Activated CD4-positive, alpha-beta T cell treated with anti-CD3 and anti-CD28 coated beads, Interleukin-2, amount 50 U/mL, for 48 hours (primary cell): ENCODE measurements around the gene EHD4.

ENCODE experiments used
- DNase-seq, 2 experiments: peaks; one replicate each; pipeline ENCODE4 v3.0.0-alpha.2; 2020

Gene EHD4

DNA sequence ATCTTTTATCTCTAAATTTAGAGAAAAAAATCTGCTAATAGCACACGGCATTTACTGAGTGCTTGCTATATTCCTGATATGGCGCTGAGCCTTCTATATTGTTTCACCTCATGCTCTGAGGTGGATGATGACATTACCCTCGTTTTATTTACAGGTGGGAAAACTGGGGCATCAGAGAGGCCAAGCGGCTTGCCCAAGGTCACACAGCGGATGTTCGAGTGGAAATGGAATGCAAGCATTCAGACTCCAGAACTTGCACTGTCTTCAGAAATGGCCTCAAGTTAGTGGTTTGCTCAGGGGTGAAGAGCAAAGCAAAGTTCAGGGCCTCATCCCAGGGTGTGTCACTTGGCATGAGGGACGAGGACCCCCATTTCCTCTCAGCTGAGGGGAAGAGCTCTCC, 17.3 kb downstream of the EHD4 start:
- DNase-seq: no peak

DNA sequence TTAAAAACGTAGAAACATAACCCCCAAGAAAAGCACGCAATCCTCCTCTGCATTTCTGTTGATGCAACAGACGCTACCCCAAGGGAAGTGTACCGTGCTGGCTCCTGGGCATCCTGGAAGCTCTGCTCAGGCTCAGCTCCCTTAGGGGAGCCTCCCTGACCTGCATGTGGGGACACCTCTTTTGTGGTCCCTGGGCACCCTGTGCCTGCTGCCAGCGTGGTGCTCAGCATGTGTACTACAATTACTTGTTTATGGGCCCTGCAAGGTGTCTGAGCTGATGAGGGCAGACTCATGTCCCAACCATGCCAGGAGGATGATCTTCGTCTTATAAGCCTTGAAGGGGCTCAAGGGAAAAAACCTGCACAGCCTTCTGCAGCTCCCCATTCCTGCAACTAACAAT, 18.3 kb downstream of the EHD4 start:
- DNase-seq: no peak

DNA sequence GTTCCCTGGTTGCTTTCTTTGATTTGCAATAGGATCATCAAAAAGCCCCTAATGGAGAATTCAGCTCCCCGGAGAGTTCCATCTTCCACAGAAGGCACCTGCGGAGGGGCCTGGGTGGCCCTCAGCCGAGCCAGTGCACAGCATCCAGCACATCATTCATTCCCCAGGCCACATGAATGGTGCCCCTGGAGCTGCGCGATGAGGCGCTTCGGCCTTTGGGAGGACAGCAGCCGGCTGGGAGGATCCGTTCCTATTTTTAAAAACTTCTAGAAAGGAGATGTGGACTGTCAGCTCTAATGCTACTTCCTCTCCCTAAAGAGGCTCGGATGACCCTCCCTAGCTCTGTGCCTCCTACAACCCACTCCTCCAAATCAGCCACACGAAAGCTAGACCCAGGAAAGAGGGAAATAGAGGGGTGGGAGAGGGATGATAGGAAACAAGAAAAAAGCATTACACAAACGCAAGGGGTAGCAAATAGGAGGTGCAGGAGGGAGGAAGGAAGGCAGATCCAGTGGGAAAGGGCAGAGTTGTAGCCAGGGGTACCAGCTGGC, 20.3 kb downstream of the EHD4 start:
- no peak for DNase-seq

DNA sequence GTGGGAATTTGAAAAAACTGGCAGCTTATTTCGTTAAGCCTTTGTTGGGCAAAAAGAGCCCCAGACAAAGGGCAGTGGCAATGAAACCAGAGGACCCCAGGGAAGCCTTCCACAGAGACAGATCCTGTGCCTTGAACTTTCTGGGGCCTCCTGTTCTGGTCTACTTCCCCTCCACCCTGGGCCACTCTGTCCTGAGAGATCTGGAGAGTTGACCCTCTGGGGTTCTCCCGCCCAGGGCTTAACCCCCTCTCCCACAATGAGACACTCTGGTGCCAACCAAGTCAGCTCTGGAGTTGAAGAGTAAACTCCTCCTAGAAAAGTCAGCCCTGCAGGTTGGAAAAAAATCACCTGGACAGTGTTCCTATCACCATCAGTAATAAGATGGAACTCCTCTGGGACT, 20.8 kb downstream of the EHD4 start:
- DNase-seq: no peak

DNA sequence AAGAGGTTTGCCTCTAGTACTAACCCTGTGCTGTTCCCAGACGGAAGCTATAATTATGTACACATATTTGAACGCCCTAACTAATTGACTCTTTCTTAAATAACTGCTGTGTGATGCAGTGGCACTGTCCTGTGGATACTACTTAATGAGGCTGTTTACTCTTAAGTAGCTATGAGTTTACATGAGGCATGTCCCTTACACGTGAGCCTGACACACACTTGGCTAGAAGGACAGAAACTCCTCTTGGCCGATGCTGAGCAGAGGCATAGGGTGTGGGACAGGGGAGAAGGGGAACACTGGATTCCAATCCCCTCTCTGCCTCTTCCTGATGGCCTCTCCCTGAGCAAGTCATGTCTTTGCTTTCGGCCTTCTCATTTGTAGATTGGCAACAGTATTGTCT, 21.9 kb downstream of the EHD4 start:
- no peak for DNase-seq

DNA sequence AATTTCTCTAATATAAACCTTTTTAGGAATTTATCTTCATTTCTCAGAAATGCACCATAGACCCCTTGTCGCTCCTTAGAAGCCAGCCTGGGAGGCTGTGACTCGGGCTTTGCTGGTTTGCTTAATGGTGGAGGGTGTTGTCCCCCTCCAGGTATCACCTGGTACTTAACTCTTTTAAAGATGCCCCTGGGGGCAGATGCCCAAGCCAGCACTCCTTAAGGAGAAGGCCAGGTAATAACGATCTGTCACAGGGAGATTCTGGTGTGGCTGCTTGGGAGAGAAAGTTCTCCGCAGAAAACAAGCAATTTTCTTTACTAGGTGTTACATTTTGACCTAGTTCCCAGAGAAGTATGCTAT, 22.3 kb downstream of the EHD4 start:
- DNase-seq: no peak

DNA sequence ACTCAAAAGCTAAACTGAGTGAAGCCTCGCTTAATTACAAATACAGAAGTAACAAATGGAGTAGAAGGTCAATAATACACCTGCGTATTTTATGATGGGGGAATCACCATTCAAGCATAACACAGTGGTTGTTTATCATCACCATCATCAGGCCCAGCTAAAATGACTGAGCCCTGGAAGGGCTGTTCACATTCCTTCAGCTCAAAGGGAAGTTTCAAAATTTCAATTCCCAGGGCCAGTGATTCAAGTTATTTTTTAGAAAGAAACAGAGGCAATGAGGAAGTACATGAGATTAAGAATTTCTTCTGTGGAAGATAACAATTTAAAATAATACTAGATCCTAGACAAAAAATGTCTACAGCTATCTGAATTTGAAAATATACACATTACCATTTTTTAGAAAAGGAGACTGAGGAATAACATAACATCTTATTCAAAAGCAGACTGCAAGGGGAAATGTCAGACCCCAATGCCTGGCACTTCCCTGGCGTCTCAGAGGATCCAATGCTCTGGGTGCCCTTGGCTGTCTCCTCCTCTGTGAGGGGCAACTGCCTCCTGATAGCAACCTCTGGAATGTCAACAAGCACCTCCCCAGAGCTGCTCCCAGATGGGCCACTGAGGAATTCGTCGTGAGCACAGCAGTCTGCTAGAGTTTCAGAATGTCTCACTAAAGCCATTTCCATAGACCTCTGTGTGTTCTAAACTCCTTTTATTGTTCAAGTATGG, 22.8 kb downstream of the EHD4 start:
- DNase-seq: no peak

DNA sequence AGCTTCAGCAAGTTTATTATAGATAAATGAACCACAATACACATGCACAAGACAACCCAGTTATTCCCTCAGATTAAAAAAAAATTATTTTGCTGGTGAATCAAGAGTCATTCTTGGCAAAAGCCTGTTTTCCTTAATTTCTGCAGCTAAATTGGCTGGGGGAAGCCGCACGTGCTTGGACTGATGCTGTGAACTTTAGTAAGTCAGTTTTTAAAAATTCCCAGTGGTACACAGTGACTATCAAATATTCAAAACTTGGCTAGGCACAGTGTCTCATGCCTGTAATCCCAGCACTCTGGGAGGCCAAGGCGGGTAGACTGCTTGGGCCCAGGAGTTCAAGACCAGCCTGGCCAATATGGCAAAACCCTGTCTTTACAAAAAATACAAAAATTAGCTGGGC, 23.9 kb downstream of the EHD4 start:
- DNase-seq: no peak

DNA sequence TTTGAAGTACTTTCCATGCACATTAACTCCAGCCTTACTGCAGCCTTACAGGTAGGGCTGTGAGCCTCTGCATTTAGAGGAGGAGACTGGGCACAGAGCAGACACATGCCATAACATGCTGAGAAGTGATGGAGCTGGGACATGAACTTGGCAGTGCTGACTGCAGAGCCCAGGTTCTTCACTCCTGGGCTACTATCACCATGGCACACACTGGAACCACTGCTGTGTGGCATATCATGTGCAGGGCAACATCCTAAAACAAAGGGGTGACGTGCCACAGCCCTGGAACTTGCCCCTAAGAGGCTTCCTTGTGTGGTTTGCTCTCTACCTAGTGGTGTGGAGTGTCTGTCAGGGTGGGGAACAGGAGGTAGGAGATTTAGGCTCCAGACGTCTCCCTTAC, 25.4 kb downstream of the EHD4 start:
- DNase-seq: no peak

DNA sequence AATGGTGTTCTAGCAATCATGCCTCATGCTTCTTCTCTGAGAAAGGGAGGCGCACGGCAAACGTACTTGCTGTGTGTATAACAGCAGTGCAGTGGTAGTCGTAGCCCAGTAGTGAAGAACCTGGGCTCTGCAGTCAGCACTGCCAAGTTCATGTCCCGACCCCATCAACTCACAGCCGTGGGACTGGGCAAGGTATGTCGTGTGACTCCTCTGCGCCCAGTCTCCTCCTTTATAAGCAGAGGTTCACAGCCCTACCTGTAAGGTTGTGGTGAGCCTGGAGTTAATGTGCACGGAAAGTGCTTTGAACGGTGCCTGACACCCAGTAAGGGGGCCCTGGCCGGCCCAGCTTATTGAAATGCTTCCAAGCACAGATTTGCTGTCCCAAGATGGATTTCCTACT, 26.6 kb downstream of the EHD4 start:
- no peak for DNase-seq

DNA sequence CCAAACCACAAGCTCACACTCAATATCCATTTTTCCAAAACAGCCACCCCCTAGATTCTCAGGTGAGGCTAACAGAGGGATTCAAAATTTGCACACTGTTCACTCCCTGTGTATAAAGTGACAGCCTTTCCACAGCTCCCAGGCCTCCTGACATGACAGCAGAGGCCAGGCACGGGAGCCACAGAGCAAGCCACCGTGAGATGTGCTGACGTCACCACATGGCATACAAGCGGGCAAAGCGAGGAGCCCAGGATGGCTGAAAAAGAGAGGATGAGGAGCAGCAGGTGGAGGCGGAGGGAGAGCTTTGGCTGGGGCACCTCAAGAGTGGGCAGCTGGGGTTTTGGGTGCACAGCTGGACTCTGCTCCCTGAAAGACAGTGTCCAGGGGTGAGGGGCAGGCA, 27.1 kb downstream of the EHD4 start:
- DNase-seq: no peak

DNA sequence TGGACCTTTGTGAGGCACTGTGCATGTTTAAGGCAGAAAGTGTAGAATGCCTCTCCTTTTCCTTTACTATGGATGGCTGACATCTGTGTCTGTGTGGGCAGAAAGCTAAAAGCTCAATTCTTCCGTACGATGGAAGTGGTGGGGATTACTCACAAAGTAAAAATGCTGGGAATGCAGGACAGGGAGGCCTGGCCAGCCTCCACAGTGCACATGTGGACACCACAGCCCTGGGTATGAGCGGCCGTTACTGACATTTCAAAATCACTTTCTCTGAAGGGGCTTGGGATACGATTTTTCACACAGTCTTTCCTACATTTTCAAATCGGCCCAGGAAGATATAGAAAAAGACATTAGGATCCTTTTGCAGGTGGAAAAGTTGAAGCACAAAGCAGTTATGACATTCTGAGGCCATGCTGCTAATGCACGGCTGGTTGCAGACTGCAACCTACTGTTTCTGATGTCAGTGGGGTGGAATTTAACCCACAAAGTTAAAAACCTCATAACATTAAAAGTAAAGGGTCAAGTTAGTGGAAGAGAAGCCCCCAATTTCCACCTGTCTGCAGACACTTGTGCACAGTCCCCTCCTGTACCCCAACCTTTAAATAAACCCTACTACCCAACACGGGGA, 27.9 kb downstream of the EHD4 start:
- DNase-seq: no peak

DNA sequence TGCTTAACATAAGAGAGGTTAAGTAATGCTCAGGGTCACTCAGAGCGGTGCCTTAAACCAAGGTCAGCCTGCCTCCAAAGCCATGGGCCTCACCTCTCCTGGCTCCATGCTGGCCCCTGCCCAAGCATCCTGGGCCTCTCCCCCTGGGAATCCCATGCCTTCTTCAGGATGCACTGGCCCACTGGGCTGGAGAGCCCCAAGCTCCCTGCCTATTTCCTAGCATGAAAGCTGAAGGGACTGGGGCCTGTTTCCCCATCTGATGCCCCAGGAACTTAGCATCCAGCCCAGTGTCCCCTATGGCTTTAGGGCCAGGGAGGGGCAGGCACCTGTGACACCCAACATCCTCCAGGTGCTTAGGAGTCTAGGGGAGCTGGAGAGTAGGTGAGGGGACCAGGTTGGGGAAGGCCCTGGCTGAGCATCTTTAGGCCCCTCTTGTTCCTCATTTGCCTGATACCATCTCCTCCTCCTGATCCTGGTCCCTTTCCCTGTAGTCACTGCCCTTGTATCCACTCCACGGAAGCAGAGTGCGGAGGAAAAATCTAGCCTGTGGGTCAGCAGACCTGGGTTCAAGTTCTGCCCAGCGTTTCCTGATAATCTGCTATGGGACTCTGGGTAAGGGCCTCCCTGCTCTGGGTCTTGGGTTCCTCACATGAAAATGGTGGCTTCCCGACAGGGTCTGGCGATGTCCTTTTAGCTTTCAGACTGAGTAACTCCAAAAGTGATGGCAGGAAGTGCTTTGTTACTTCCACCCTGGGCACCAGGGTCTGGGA, 28.6 kb downstream of the EHD4 start:
- no peak for DNase-seq

DNA sequence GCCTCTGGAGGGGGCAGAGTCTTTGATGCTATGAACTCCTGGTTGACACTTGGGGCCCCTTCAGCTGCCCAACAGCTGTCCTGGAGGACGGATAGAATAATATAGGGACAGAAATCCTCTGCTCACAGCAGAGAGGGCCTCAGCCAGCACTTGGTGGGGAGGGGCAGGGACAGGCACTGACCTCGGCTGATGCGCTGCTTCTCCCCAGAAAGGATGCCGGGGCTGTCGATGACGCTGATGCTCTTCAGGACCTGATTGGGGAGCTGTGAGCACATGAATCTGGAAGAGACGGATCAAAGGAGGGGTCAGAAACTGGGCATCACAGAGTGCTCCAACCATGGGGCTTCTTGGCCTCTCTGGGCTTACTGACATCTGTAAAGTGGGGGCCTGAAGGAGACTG, 29.5 kb downstream of the EHD4 start:
- DNase-seq: no peak

DNA sequence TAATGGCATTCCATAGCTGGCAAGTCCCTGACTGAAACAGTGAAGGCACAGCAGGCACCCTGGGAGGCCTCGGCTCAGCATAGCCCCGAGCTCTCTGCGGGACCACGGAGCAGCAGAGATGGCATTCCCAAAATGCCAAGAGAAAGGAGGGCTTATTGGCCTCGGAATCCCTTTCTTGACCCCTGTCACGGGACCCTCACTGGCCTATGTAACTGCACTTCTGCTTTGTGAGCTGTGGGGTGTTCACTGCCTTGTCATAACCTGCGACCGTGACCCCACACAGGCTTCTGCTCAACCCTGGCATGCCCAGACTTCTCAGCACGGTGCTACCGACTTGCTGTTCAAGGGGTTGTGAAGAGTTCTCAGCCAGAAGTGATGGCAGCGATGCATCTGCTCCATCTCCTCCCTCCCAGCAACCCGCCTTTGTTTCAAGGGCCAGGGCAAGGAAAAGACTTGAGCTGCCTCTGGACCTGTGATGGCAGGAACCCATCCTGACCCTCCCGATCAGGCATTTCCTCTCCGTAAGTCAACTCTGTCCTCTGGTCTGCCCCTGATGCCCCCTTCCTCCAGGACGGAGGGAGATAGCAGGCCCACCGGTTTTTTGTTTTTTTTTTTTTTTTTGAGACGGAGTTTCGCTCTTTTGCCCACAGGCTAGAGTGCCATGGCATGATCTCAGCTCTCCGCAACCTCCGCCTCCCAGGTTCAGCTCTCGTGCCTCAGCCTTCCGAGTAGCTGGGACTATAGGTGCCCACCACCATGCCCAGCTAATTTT, 30.5 kb downstream of the EHD4 start:
- DNase-seq: no peak

DNA sequence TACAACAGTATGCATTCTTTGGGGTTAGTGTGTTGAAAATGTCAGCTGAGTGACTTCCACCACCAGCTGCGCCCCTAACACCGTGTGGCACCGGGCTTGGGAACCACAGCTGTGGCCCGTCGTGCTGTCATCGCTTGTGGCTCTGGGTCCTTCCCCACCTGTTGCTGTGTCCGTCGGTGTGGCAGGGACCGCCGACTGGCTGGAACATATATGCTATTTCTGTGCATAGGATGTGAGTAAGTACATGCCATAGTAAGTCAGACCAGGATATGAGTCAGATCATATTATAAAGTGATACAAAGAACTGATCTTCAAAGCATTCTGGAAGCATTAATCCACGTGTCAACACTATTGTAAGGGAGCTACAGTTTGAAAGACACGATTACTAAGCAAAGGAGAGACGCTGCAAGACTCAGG, 31.9 kb downstream of the EHD4 start:
- DNase-seq: peak; percentile 67 to 74

DNA sequence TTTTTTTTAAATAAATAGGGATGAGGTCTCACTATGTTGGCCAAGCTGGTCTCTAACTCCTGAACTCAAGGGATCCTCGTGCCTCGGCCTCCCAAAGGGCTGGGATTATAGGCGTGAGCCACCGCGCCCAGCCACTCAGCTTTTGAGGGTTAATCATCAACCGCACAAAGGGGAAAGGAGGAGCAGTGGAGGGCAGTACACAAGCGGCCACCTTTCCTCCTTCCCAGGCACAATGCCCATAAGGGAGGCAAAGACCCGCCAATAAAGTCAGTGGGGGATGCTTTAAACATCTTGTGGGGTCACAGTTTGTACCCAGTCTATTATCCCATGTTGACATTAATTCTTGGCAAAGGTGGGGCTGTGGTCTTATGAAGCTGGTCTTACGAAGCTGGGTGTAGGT, 32.4 kb downstream of the EHD4 start:
- no peak for DNase-seq

DNA sequence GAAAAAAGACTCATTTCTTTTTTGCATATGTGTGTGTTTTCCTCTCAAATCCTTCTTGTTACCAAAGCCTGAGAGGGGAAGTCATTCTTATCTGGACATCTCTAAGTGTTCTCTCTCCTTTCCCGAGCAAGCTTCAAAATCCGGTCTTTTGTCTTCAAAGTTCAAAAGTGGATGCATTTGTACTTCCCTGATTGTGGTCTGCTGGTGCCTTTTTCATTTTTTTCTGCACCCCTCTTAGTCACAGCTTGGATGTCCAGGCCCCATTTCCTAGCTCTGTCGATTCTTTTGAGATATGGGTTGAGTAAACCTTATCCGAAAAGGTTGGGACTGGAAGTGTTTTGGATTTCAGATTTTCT, 34.8 kb downstream of the EHD4 start:
- DNase-seq: no peak

DNA sequence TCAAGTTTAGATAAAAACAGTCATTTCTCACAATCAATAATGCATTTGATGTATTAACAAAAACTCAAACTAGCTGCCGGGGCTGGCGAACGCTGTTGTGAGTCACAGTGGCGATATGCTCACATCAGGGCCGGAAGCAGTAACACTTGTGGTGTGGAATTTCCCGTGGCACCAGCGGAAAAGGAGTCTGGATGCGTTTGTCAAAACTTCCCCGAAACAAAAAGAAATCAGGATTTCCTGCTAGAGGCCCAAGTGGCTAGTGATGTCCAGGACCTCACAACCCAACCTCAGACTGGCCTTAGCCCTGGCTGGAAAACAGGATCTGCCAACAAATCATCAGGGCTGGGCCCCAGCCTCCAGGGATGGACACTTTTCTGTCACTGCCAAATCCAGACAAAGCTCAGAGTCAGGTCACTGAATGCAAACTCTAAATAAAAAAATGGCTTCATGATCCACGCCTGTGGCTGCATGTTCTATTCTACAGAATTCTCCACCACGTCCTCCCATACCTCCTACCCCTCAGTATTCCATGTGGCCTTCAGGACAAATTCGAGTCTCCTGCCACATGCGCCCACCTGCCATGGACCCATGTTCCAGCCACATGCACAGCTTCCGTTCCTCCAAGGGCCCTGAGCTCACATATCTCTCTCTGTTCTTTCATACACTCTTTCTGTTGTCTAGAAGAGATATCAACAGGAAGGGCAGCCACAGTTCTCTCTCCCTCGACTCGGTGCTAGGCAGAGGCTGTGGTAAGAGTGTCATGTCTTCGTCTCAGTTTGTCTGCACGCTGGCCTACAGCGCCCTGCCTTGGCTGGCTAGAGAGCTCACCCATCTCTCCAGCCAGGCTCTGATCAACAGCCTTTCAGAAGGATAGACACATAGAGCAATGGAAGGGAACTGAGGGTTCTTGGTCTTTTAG, 35.4 kb downstream of the EHD4 start:
- peak; percentile 78 to 86 for DNase-seq

DNA sequence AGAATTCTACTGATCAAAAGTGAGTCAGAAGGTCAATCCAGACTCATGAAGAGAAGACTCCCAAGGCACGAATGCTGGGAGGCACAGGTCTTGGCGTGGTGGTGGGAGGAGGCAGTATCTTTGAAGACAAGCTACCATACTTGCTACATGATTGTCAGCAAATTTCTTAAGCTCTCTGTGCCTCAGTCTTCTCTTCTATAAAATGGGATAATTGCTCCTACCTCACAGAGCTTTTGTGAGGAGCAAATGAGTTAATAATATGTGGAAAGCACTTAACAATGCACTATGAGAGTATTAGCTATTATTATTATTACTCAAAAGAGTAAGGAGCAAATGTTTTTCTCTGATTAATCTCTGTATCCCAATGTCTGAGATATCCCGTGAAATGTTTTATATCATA, 36.2 kb downstream of the EHD4 start:
- peak; percentile 19 to 35 for DNase-seq

DNA sequence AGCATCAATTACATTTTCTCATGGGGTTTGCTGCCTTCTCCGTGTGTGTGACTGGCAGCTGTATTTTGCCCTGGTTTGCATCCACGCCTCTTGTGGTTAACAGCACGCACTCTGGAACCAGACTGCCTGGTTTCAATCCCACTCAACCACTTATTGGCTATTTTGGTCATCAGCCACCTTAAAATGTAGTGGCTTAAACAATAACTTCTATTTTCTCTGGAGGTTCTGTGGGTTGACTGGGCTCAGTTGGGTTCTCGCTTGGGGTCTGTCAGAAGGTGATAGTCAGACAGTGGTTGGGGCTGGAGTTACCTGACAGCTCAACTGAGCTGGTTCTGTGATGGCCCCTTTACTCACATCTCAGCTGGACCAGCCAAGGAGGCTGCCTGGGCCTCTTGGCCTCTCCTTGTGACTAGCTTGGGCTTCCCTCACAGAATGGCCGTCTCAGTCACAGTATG, 36.8 kb downstream of the EHD4 start:
- peak; percentile 40 to 54 for DNase-seq

DNA sequence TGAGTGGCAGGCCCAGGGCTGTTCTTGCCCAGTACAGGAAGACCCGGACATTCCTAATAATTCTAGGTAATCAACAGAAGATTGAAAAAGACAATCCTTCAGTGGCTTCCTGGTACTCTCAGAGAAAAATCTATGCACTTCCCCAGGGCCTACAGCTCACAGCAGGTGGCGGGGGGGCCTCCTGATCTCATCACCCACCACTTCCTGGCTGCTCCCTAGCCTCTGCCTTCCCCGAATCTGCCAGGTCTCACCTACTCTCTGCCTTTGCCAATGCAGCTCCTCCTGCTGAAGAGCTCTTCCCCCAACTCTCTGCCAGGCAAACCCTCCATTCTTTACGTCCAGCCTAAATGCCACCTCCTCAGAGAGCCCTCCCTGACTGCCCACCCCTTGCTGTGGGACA, 37.5 kb downstream of the EHD4 start:
- peak; percentile 69 to 77 for DNase-seq
